HFF-Myc (cell line): Measurements from ENCODE around the gene MIA2.
"Not testable (repeated sequence)": the region's sequence is repeated elsewhere in the genome, so short reads cannot be mapped to it uniquely, and the experiment has no call there.

Experiments
- DNase-seq: peaks from one replicate; pipeline ENCODE4 v3.0.0-alpha.2; 2011; ENCODE audit warnings: low read depth; ENCODE audit errors: extremely low read depth
- H3K4me3 ChIP-seq: replicated peaks from 2 replicates; pipeline ENCODE4 v1.5.1; 2011; ENCODE audit warnings: low read depth, mild to moderate bottlenecking, control low read depth, low read length
- TF ChIP-seq, protein P1 (sequence below): IDR thresholded peaks from 2 replicates; pipeline ENCODE4 v1.5.1; 2012; ENCODE audit warnings: mild to moderate bottlenecking, low read depth, low read length, control low read depth; ENCODE audit errors: missing control alignments

The MIA2 gene

DNA sequence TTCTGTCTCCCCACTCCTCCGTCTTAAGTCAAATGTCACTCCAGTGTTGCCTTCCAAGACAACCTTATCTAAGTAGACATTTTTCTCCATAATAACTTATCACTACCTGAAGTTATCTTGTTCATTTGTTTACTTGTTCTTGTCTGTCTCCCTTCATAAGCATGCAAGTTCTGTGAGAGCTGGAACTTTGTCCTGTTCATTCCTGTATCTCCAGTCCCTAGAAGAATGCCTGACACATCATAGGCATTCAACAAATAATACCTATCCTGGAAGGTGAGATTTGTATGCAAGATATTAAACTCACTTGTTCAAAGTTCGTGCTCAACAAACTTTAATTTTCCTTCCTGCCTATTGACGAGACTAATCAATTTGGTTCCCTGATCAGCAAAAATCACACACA, 5.7 kb upstream of the MIA2 start:
- H3K4me3 ChIP-seq: no peak overlapping the region
- no peak for DNase-seq
- TF ChIP-seq, protein P1, sequence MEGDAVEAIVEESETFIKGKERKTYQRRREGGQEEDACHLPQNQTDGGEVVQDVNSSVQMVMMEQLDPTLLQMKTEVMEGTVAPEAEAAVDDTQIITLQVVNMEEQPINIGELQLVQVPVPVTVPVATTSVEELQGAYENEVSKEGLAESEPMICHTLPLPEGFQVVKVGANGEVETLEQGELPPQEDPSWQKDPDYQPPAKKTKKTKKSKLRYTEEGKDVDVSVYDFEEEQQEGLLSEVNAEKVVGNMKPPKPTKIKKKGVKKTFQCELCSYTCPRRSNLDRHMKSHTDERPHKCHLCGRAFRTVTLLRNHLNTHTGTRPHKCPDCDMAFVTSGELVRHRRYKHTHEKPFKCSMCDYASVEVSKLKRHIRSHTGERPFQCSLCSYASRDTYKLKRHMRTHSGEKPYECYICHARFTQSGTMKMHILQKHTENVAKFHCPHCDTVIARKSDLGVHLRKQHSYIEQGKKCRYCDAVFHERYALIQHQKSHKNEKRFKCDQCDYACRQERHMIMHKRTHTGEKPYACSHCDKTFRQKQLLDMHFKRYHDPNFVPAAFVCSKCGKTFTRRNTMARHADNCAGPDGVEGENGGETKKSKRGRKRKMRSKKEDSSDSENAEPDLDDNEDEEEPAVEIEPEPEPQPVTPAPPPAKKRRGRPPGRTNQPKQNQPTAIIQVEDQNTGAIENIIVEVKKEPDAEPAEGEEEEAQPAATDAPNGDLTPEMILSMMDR: no peak

DNA sequence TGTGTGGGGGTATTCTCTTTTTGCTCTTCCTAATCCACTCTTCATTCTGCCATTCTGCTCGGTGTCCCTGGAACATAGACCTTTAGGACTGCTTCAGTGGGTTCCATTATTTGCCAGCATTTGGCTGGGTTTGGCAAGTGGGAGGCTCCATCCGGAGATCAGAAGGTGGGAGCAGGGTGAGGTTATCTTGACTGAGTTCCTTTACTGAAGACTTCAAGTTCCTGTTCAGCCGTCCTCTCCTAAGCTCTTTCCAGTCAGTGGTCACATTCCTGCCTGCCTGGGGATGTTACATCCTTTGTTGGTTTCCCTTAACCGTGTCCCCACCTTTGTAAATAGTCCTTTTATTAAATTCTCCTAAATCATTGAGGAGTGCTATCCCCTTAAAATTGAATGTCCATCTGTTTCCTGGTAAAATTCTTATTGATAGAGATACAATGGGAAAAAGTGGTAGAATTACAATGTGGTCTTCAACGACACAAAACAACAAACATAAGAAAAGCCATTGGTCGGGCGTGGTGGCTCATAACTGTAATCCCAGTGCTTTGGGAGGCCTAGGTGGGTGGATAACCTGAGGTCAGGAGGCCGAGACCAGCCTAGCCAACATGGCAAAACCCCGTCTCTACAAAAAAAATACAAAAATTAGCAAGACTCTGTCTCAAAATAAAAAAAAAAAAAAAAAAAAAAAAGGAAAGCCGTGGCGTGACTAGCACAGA, 5.0 kb upstream of the MIA2 start:
- TF ChIP-seq, protein P1: no peak
- DNase-seq: no peak
- no peak overlapping the region for H3K4me3 ChIP-seq

DNA sequence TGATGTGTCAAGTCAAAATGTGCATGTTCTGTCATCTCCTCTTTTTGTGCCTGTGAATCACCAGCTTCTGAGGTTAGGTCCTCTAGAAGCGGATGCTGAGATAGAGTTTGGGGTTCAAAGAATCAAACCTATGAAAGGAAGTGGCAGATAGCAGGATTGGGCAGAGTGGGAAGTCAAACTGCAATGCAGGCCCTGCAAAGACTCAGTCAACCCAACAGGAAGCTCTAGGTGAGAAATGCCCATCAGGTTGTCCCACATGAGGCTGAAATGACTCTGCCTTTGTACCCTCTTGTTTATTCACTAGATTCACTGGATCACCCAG, 4.5 kb upstream of the MIA2 start:
- TF ChIP-seq, protein P1: no peak
- H3K4me3 ChIP-seq: no peak overlapping the region
- no peak for DNase-seq

DNA sequence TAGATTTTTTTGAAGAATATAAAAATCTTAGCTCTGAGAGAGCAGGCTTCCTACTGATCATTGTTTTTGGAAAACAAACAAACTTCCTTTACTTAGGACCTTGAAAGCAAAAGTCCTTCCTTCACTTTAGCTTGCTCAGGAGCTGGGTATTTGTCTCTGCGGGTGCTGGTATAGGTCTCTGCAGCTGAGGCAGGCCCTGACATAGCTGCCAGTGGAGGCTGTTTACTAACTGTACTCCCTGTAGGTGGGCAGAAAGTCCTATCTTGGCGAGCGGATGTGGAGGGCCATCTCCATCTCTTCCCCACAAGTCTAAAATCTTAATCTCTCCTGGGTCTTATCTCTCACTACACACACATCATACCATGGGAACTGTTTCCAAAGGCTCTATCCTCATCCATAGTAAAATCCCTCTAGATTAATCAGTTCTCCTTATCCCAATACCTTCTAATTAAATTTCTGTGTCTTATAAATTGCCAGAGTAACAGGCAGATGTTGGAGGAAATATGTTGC, 4.1 kb upstream of the MIA2 start:
- DNase-seq: no peak
- H3K4me3 ChIP-seq: no peak overlapping the region
- TF ChIP-seq, protein P1: no peak

DNA sequence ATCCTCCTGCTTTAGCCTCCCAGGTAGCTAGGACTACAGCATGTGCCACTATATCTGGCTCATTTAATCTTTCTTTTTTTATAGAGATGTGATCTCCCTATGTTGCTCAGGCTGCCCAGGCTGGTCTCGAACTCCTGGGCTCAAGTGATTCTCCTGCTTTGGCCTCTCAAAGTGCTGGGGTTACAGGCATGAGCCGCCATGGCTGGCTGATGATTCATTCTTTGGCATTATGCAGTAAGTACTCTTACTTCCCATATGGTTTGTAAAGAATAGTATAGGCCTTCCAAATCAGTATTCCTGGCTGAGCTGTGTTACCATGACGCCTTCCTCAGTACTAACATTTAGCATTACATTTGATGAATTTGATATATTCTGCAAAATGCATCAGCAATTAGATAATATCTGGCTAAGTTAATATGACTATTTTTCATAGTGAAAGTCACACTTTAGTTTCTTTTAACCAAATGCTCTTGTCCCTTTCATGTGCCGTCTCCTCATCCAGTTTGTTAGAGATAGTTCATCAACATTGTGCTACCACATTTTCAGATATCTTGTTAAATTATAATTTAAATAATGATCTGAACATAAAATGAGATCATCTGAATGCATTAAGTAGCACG, 3.2 kb upstream of the MIA2 start:
- H3K4me3 ChIP-seq: no peak overlapping the region
- TF ChIP-seq, protein P1: no peak
- DNase-seq: no peak

DNA sequence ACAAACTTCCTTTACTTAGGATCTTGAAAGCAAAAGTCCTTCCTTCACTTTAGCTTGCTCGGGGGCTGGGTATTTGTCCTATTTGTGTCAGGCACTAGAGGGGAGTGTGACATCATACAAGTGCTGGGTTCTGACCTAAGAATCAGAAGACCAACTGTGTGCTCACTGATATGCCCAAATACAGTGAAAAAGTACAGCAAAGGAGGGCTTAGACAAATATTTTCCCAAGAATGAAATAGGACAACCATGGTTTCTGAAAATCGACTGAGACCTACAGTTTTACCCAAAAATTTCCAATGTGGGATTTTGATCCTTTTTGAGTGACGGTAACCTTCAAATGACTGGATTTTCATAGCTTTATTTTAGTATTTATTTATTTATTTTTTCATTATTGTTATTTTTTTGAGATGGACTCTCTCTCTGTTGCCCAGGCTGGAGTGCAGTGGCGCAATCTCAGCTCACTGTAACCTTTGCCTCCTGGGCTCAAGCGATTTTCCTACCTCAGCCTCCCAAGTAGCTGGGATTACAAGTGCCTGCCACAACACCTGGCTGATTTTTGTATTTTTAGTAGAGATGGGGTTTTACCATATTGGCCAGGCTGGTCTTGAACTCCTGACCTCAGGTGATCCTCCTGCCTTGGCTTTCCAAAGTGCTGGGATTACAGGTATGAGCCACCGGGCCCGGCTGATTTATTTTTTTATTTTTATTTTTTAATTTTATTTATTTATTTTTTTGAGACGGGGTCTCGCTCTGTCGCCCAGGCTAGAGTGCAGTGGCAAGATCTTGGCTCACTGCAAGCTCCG, 1.8 kb upstream of the MIA2 start:
- not testable (repeated sequence) for DNase-seq, H3K4me3 ChIP-seq
- TF ChIP-seq, protein P1: peak; percentile 34
